COLO668 (cell line): ENCODE data around the gene IL4R.
"Not testable (repeated sequence)": the region's sequence is repeated elsewhere in the genome, so short reads cannot be mapped to it uniquely, and the experiment has no call there.

ENCODE experiments used
- DNase-seq: peaks from one replicate; lab custom pipeline; 2025; ENCODE audit not compliant: unreplicated experiment; lab: John Stamatoyannopoulos, UW

Gene IL4R

DNA sequence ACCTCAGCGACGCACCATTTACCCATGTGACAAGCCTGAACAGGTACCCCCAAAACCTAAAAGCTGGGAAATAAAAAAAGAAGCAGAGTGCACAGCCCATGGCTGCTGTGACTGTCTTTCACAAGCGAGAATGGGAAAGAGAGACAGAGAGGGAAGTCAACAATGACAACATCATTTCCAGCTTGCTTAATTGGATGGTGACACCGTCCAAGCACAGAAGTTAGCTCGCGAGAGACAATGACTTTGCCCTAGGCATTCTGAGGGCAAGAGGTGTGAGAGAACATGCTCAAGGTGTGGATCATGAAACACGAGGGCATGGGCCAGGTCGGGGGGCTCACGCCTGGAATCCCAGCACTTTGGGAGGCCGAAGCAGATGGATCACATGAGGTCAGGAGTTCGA lies 25.9 kb upstream of the IL4R start:
- DNase-seq = no peak

DNA sequence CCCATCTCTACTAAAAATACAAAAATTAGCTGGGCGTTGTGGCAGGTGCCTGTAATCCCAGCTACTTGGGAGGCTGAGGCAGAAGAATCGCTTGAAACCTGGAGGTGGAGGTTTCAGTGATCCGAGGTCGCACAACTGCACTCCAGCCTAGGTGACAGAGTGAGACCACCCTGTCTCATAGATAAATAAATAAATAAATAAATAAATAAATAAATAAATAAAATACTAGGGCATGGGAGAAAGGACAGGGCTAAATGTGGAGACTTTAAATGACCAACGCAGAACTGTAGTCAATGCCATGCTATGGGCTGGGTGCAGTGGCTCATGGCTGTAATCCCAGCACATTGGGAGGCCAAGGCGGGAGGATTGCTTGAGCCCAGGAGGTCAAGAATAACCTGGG lies 25.5 kb upstream of the IL4R start:
- not testable (repeated sequence) for DNase-seq

DNA sequence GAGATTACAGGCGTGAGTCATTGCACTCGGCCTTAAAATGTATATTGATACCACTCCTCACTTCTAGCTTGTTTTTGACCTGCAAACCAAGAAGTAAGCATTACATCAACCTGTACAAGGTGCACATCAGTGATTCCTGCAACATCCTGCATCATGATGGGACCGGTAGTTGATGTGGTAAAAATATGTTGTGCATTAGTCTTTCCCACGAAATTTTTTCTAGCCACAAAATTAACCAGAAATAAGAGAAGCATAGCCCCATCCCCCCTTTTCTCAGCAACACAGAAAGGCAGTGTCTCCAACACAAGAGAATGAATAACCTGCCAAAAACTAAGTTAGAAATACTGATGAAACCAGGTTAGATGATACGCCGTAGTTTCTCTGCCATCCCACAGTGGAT lies 24.1 kb upstream of the IL4R start:
- DNase-seq = no peak

DNA sequence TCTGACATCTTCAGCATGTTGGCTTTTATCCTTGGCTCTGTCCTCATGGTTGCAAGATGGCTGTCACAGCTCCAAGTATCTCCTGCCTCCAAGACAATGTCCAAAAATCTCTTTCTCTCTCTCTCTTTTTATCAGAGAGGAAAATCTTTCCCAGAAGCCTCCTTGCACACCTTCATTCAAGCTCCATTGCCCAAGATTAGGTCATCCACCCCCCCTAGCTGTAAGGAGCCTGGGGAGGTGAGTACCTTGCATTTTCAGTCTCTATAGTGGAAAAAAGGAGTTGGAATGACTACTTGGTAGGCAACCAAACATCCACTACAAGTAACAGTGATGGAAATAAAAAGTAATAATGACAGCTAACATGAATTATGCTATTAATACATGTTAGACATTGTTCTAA lies 23.2 kb upstream of the IL4R start:
- no peak for DNase-seq

DNA sequence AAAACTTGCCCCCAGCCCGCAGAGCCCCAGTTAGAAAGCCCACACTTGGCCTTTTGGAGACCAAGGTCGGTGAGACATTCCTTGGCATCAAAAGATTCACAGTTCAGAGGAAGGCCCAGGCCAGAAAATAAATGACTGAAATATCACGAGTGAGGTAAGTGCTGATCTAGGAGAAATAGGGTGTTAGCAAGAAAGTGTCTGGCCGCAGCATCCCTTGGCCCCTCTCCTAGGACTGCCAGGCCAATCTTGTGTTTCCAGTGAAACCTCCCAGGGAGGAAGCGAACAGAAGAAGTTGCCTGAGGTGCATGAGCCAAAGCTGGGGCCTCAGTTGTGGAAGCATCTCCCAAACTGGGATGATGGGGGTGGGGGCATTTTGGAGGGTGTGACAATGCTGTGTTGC lies 22.7 kb upstream of the IL4R start:
- DNase-seq = no peak

DNA sequence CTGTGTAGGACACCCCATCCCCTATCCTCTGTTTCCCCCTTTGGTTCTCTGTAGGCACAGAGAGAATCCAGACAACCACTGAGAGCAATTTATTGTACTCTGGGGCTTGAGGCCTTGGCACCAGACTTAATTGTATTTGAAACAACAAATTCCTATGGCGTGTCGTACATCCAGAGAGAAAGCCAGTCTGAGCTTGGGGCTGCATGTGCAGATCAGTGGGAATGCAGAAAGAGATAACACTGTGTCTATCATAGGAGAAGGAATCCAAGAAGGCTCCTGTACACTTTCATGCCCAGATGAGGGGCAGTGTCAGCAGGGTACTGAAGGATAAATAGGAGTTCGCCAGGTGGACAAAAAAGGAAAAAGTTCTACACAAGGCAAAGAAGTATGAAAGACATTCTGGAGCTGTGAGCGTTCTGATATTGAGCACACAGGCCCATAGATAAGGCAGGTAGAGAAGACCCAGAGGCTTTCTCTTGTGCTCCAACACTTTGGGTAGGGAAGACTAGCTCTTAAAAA lies 22.0 kb upstream of the IL4R start:
- DNase-seq = no peak

- no peak for DNase-seq
Observed at GRCh38 chr16:27293343-27293742, 20.4 kb upstream of the IL4R start.

DNA sequence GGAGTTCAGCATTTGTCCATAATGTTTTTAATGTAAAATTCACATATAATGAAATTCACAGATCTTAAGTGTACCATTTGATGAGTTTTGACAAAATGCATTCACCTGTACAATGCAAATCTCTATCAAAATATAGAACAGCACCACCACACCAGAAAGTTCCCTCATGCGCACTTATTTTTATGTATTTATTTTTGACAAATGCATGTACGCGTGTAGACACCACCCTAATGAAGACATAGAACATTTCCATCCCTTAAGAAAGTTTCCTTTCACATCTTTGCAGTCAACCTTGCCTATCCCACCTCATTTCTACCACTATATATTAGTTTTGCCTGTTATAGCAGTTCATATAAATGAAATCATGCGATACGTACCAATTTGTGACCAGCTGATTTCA lies 15.6 kb upstream of the IL4R start:
- no peak for DNase-seq

DNA sequence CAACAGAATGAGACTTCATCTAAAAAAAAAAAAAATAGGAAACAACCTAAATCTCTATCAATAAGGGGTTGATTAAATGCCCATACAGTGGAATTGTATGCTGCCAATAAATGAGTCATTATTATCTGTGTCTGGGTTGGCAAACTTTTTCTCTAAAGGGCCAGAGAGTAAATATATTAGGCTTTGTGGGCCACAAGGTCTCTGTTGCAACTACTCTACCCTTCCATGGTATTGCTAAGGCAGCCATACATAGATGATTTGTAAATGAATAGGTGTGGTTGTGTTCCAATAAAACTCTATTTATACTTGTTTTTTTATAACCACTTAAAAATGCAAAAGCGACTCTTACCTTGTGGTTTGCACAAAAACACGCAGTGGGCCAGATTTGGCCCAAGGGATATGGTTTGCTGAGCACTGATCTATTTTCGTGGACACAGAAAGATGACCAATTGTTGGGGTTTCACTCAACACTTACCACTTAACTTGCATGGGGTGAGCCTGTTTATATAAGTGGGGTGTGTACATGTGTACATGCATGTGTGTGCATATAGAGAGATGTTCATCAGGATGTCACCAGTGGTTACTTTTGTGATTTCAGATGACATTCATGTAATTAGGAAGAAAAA lies 12.4 kb upstream of the IL4R start:
- DNase-seq = no peak

DNA sequence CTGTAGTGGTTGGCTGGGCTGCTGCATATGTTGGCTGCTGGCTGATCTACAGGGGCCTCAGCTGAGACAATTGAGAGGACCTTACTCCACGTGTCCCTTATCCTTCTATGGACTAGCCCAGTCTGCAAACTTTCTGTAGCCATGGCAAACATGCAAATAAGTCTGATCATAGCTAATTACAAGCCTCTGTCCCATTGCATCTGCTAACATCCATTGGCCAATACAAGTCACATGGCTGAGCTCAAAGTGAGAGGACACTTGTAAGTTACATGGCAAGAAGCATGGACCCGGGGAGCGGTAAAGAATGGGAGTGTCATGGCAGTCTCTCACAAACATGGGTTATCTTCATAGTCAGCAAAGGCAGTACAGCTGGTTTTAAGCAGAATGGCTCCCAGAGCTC lies 11.6 kb upstream of the IL4R start:
- DNase-seq = no peak

GRCh38 chr16:27303256-27304100 lies 10.3 kb upstream of the IL4R start:
- DNase-seq = no peak

- DNase-seq = no peak
Observed at GRCh38 chr16:27304102-27304501, 9.7 kb upstream of the IL4R start.

DNA sequence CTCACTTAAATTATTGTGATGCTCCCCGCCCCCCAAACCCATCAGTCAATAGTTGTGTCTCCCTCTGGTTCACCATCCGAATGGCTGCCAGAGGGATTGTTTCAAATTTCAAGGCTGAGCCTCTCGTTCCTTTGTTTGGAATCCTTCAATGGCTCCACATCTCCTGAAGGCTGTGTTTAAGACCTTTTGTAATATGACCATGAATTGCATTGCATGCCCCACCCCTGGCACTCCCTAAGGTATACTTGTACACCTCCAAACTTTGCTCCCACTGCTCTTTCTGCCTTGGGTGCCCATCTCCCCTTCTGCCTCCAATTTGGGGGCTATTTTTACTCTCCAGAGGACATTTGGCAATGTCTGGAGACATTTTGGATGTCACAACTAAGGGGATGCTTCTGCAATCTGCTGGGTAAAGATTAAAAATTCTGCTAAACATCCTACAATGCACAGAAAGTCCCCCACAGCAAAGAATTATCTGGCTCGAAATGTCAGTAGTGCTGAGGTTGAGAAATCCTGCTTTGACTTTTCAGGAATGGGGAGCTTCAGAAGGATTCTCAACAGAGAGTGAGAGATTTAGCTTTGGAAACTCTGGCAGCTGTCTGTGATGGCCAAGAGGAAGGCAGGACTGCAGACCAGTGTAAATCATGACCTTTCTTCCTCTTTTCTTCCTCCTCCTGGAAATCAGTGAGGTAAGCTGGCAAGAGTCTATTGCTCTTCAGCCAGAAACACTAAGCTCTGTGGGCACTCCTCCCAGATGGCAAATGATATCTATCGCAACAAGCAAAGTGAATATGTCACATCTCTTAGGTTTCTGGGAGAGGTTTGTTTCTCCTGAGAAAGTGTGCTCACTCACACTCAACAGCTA lies 8.7 kb upstream of the IL4R start:
- no peak for DNase-seq

DNA sequence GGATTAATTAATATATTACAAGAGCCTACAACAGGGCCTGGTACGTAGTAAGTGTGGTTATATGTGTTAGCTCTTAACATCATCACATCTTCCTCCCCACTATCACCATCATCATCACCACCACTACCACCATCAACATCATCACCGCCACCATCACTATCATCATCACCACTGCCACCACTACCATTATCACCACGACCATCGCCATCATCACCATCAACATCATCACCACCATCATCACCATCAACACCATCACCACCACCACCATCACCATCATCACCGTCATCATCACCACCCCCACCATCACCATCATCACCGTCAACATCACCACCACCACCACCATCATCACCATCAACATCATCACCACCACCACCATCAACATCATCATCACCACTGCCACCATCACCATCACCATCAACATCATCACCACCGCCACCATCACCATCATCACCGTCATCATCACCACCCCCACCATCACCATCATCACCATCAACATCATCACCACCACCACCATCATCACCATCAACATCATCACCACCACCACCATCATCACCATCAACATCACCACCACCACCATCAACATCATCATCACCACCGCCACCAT lies 7.8 kb upstream of the IL4R start:
- DNase-seq = no peak

- no peak for DNase-seq
Observed at GRCh38 chr16:27308792-27309191, 5.0 kb upstream of the IL4R start.

DNA sequence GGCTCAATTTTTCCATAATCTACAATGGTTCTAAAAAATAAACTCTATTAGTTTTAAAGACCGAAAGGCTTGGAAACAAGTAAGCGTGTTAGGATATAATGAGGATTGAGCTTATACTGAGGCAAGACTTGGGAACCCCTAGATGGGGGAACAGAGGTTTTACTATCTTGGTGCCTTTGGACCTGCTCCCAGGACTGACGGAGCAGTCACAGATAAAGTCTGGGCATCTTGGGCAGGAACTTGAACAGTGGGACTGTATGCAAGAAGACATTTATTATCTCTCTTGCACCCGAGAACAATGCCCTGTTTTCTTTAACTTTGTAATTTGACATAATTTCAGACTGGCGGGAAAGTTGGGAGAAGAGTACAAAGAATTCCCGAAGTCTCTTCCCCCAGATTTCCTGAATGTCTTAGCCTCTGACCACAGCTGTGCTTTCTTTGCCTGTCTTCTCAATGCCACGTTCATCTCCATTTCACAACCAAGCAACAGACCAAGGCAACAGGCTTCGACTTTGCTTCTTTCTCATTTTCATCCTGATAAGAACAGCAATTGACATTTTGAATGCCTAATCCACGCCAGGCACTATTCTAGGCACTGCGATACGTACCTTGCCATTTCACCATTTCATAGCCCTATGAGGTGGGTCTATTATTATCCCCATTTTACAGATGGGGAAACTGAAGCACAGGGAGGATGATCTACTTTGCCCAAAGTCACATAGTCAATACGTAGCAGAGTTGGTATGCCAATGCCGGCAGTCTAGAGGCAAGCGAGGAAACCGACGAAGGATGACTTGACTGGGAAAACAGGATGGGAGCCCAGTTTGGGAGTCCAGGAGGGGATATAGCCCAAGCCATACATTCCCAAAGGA lies 3.0 kb upstream of the IL4R start:
- DNase-seq = no peak

- DNase-seq = no peak
Observed at GRCh38 chr16:27311448-27311830, 2.3 kb upstream of the IL4R start.

DNA sequence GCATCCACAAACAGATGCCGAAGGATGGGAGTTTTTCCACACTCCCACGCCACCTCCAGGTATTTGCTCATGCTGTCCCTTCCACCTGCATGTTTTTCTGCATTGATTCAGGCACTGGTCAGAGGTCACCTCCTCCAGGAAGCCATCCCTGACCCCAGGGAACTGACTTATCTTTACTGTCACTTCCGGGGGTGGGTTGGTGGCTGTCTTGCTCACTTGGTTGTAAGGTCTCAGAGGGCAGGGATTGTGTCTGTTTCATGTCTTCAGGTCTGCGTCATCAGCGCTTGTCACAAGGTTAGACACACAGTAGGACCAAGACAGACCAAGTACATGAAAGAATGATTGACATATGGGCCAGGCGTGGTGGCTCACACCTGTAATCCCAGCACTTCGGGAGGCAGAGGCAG lies 1.9 kb upstream of the IL4R start:
- no peak for DNase-seq

DNA sequence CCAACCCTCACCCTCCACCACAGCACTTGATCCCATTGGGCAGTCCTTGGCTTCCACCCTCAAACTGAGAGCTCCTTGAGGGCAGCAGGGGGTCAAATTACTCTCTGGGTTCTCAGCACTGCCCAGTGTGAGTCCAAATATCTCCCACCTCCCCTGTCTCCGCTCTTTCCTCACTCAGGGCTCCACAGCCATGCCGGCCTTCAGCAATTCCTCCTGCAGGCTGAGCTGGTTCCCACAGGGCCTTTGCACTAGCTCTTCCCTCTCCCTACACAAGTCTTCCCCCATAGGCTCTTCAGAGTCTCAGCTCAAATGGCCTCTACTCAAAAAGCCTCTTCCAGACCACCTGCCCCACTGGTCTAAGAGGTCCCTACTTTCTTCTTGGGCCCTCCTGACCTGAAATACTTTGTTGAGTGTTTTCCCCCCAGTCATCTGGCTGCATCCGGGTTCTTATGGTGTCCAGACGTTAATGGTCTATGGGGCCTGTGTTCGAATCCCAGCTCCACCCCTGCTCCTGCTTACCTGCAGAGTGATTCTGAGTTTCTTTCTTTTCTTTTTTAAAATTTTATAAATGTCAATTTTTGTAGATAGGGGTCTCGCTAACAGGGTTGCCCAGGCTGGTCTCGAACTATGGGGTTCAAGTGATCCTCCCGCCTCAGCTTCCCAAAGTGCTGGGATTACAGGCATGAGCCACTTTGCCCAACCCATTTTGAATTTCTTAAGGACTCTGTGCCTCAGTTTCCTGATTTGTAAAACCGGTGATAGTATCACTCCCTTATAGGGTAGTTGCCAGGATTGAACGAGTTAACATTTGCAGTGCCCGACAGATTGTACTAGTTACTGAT lies 973 bp upstream of the IL4R start:
- DNase-seq = no peak
